ENCODE measurements around the gene DHFR2. TPM values are rescaled to one million over a fixed set of nuclear protein-coding genes. Genes with fewer than 3 reads are reported as not detected.

Gene DHFR2
- total and polyA plus RNA-seq, 4 donors, result 2.3 to 3.9 (median 2.5) TPM

DNA sequence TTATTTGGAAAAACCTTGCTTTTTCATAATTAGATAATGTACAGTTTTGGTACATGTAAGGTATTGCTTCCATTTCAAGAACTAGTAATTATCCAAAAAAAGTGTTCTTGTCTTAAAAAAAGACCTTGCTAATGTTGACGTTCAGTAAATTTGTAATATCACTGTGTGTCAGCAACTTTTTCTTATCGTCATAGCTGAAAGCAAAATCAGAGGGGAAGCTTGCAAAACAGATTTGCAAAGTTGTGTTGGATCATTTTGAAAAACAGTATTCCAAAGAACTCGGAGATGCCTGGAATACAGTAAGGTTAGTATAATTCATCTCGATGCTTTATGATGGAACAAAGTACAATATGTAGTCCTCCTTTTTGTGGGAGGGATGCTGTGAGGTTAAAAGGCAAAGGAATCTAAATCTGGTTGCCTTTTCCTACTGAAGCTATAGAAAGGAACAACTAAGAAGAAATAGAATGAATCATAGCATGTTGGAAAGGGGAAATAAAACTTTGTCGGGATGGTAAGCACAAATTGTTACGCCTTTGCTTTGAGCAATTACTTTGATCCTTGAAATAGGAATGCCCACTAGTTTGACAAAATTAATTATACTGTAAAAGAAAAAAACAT, 1.6 kb upstream of the DHFR2 start:
- H3K36me3 ChIP-seq (ENCODE audit: control insufficient read depth in 4 of 4, insufficient read depth in 3 of 4, low read depth in 1 of 4, low read length in 3 of 4), result peaks cover 3 to 10% (median 6%) of the 10 kb centered on the region in 4 donors
- H3K4me1 ChIP-seq (ENCODE audit: control insufficient read depth in 4 of 4, insufficient read depth in 4 of 4, low read length in 3 of 4), result peaks cover 0 to 22% (median 13%) of the 10 kb centered on the region in 4 donors
- TF ChIP-seq, protein P1, sequence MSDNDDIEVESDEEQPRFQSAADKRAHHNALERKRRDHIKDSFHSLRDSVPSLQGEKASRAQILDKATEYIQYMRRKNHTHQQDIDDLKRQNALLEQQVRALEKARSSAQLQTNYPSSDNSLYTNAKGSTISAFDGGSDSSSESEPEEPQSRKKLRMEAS (IDR thresholded peaks at IDR 0.05), result no peak
- TF ChIP-seq RXRA (IDR thresholded peaks at IDR 0.05) (no peak), FOXA1 (IDR thresholded peaks at IDR 0.05) (no peak), EGR1 (IDR thresholded peaks at IDR 0.05; ENCODE audit: low read depth in 2 of 2) (no peak), HNF4G (IDR thresholded peaks at IDR 0.05) (no peak), RAD21 (IDR thresholded peaks at IDR 0.05) (no peak), NR2F2 (IDR thresholded peaks at IDR 0.05) (no peak)
- TF ChIP-seq, protein P2, sequence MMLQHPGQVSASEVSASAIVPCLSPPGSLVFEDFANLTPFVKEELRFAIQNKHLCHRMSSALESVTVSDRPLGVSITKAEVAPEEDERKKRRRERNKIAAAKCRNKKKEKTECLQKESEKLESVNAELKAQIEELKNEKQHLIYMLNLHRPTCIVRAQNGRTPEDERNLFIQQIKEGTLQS (IDR thresholded peaks at IDR 0.05), result no peak
- TF ChIP-seq, protein P3, sequence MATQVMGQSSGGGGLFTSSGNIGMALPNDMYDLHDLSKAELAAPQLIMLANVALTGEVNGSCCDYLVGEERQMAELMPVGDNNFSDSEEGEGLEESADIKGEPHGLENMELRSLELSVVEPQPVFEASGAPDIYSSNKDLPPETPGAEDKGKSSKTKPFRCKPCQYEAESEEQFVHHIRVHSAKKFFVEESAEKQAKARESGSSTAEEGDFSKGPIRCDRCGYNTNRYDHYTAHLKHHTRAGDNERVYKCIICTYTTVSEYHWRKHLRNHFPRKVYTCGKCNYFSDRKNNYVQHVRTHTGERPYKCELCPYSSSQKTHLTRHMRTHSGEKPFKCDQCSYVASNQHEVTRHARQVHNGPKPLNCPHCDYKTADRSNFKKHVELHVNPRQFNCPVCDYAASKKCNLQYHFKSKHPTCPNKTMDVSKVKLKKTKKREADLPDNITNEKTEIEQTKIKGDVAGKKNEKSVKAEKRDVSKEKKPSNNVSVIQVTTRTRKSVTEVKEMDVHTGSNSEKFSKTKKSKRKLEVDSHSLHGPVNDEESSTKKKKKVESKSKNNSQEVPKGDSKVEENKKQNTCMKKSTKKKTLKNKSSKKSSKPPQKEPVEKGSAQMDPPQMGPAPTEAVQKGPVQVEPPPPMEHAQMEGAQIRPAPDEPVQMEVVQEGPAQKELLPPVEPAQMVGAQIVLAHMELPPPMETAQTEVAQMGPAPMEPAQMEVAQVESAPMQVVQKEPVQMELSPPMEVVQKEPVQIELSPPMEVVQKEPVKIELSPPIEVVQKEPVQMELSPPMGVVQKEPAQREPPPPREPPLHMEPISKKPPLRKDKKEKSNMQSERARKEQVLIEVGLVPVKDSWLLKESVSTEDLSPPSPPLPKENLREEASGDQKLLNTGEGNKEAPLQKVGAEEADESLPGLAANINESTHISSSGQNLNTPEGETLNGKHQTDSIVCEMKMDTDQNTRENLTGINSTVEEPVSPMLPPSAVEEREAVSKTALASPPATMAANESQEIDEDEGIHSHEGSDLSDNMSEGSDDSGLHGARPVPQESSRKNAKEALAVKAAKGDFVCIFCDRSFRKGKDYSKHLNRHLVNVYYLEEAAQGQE (IDR thresholded peaks at IDR 0.05), result no peak
- H3K9ac ChIP-seq (ENCODE audit: low read depth in 1 of 2, low read length in 2 of 2), result no peak overlapping the region
- H3K27ac ChIP-seq (ENCODE audit: low read depth in 1 of 2, low read length in 2 of 2), result no peak overlapping the region
- no peak overlapping the region for H3K4me3 ChIP-seq (ENCODE audit: low read depth in 1 of 3, low read length in 3 of 3)
- 79% methylated on average over 6 of the region's 6 CpGs for WGBS
- H3K9me3 ChIP-seq (ENCODE audit: control insufficient read depth in 4 of 4, low read length in 3 of 4), result no peaks in the 10 kb centered on the region
- no peaks in the 10 kb centered on the region for H3K27me3 ChIP-seq (ENCODE audit: control insufficient read depth in 4 of 4, insufficient read depth in 4 of 4, low read length in 3 of 4)
- no peak for DNase-seq (ENCODE audit: low spot score)

DNA sequence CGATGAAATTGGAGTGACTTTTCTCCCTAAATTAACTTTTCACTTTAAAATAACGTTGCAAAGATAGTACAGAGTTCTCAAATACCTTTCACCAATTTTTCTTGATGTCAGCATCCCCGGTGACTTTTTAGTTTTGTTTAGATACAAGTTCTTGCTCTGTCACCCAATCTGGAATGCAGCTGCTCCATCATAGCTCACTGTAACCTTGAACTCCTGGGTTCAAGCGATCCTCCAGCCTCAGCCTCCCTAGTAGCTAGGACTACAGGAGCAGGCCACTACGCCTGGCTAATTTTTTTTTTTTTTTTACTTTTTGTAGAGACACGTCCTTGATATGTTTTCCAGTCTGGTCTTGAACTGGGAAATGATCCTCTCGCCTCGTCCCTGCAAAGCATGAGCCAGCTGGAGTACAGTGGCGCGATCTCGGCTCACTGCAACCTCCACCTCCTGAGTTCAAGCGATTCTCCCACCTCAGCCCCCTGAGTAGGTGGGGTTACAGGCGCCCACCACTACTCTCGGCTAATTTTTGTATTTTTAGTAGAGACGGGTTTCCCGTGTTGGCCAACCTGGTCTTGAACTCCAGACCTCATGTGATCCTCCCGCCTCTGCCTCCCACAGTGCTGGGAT, 892 bp upstream of the DHFR2 start:
- TF ChIP-seq RXRA (IDR thresholded peaks at IDR 0.05) (no peak), HNF4G (IDR thresholded peaks at IDR 0.05) (no peak), SP1 (IDR thresholded peaks at IDR 0.05) (no peak)
- H3K9me3 ChIP-seq (ENCODE audit: control insufficient read depth in 4 of 4, low read length in 3 of 4), result no peaks in the 10 kb centered on the region
- 60% methylated on average over 17 of the region's 17 CpGs for WGBS
- H3K27me3 ChIP-seq (ENCODE audit: control insufficient read depth in 4 of 4, insufficient read depth in 4 of 4, low read length in 3 of 4), result no peaks in the 10 kb centered on the region
- H3K36me3 ChIP-seq (ENCODE audit: control insufficient read depth in 4 of 4, insufficient read depth in 3 of 4, low read depth in 1 of 4, low read length in 3 of 4), result peaks cover 3 to 10% (median 6%) of the 10 kb centered on the region in 4 donors
- peak overlapping the region; percentile 72 to 97 (median 97) for H3K4me3 ChIP-seq (ENCODE audit: low read depth in 1 of 3, low read length in 3 of 3)
- peaks cover 0 to 19% (median 13%) of the 10 kb centered on the region in 4 donors for H3K4me1 ChIP-seq (ENCODE audit: control insufficient read depth in 4 of 4, insufficient read depth in 4 of 4, low read length in 3 of 4)
- H3K9ac ChIP-seq (ENCODE audit: low read depth in 1 of 2, low read length in 2 of 2), result peak overlapping the region; percentile 55 to 99
- peak overlapping the region; percentile 73 to 92 for H3K27ac ChIP-seq (ENCODE audit: low read depth in 1 of 2, low read length in 2 of 2)
- no peak for DNase-seq (ENCODE audit: low spot score)

DNA sequence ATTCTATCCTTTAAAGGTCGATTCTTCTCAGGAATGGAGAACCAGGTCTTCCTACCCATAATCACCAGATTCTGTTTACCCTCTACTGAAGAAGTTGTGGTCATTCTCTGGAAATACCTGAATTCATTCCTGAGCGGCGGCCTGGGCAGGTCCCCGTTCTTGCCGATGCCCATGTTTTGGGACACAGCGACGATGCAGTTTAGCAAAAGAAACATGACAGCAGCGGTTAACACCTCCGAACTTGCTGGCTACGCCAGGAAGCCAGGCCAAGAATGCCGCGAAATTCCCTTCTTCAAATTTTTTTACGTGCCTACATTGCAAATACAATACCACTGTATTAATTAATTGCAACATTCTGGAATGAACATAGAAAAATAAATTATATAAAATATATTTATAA, 1.4 kb downstream of the DHFR2 start:
- Histone ChIP-seq H3K27ac (ENCODE audit: low read depth in 1 of 2, low read length in 2 of 2) (no peak overlapping the region), H3K9me3 (ENCODE audit: control insufficient read depth in 4 of 4, low read length in 3 of 4) (no peaks in the 10 kb centered on the region), H3K9ac (ENCODE audit: low read depth in 1 of 2, low read length in 2 of 2) (no peak overlapping the region), H3K4me1 (ENCODE audit: control insufficient read depth in 4 of 4, insufficient read depth in 4 of 4, low read length in 3 of 4) (peaks cover 0 to 19% (median 13%) of the 10 kb centered on the region in 4 donors), H3K4me3 (ENCODE audit: low read depth in 1 of 3, low read length in 3 of 3) (no peak overlapping the region), H3K36me3 (ENCODE audit: control insufficient read depth in 4 of 4, insufficient read depth in 3 of 4, low read depth in 1 of 4, low read length in 3 of 4) (peaks cover 0 to 7% (median 5%) of the 10 kb centered on the region in 4 donors), H3K27me3 (ENCODE audit: control insufficient read depth in 4 of 4, insufficient read depth in 4 of 4, low read length in 3 of 4) (no peaks in the 10 kb centered on the region)
- no peak for DNase-seq (ENCODE audit: low spot score)
- TF ChIP-seq NR2F2 (IDR thresholded peaks at IDR 0.05) (no peak), GABPA (IDR thresholded peaks at IDR 0.05 in 1 of 2, conservative IDR thresholded peaks at IDR 0.05 in 1 of 2) (no peak), SP1 (IDR thresholded peaks at IDR 0.05) (no peak)
- TF ChIP-seq, protein P3 (IDR thresholded peaks at IDR 0.05), result no peak
- TF ChIP-seq, protein P4, sequence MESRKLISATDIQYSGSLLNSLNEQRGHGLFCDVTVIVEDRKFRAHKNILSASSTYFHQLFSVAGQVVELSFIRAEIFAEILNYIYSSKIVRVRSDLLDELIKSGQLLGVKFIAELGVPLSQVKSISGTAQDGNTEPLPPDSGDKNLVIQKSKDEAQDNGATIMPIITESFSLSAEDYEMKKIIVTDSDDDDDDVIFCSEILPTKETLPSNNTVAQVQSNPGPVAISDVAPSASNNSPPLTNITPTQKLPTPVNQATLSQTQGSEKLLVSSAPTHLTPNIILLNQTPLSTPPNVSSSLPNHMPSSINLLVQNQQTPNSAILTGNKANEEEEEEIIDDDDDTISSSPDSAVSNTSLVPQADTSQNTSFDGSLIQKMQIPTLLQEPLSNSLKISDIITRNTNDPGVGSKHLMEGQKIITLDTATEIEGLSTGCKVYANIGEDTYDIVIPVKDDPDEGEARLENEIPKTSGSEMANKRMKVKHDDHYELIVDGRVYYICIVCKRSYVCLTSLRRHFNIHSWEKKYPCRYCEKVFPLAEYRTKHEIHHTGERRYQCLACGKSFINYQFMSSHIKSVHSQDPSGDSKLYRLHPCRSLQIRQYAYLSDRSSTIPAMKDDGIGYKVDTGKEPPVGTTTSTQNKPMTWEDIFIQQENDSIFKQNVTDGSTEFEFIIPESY (IDR thresholded peaks at IDR 0.05), result no peak
- 97% methylated on average over 13 of the region's 13 CpGs for WGBS

All from liver (tissue), 9 donors.